ENCODE measurements around the gene TMEM125.

TMEM125 gene

GRCh38 chr1:43277116-43277876 lies 7.5 kb downstream of the TMEM125 start:
- TF ChIP-seq CTCF (IDR thresholded peaks at IDR 0.05; ENCODE audit: low read depth, low read length) = no peak

GRCh38 chr1:43279161-43279560 lies 9.4 kb downstream of the TMEM125 start:
- TF ChIP-seq CTCF (IDR thresholded peaks at IDR 0.05; ENCODE audit: low read depth, low read length) = no peak
- no peak for DNase-seq (ENCODE audit: low read depth in 2 of 2)
- H3K4me3 ChIP-seq (replicated peaks in 1 of 2; ENCODE audit: low read depth in 2 of 2, low read length in 2 of 2) = no peak overlapping the region

More at GRCh38 chr1:43277116-43277876, 7.5 kb downstream of the TMEM125 start:
- no peak for DNase-seq (ENCODE audit: low read depth in 2 of 2)
- no peak overlapping the region for H3K4me3 ChIP-seq (replicated peaks in 1 of 2; ENCODE audit: low read depth in 2 of 2, low read length in 2 of 2)

GRCh38 chr1:43279666-43280065 lies 9.9 kb downstream of the TMEM125 start:
- no peak overlapping the region for H3K4me3 ChIP-seq (replicated peaks in 1 of 2; ENCODE audit: low read depth in 2 of 2, low read length in 2 of 2)
- DNase-seq (ENCODE audit: low read depth in 2 of 2) = no peak
- no peak for TF ChIP-seq CTCF (IDR thresholded peaks at IDR 0.05; ENCODE audit: low read depth, low read length)

GRCh38 chr1:43280692-43281091 lies 10.9 kb downstream of the TMEM125 start:
- H3K4me3 ChIP-seq (replicated peaks in 1 of 2; ENCODE audit: low read depth in 2 of 2, low read length in 2 of 2) = no peak overlapping the region
- DNase-seq (ENCODE audit: low read depth in 2 of 2) = no peak
- no peak for TF ChIP-seq CTCF (IDR thresholded peaks at IDR 0.05; ENCODE audit: low read depth, low read length)

- DNase-seq (ENCODE audit: low read depth in 2 of 2) = no peak
- H3K4me3 ChIP-seq (replicated peaks in 1 of 2; ENCODE audit: low read depth in 2 of 2, low read length in 2 of 2) = no peak overlapping the region
- no peak for TF ChIP-seq CTCF (IDR thresholded peaks at IDR 0.05; ENCODE audit: low read depth, low read length)
Measured at GRCh38 chr1:43282220-43283195, 12.7 kb downstream of the TMEM125 start.

- TF ChIP-seq CTCF (IDR thresholded peaks at IDR 0.05; ENCODE audit: low read depth, low read length) = no peak
Measured at GRCh38 chr1:43284065-43284464, 14.3 kb downstream of the TMEM125 start.

More at GRCh38 chr1:43284065-43284464, 14.3 kb downstream of the TMEM125 start:
- H3K4me3 ChIP-seq (replicated peaks in 1 of 2; ENCODE audit: low read depth in 2 of 2, low read length in 2 of 2) = no peak overlapping the region
- no peak for DNase-seq (ENCODE audit: low read depth in 2 of 2)

Data from cardiac fibroblast (primary cell).